ENCODE results near the gene CX3CR1. TPM values are rescaled to one million over a fixed set of nuclear protein-coding genes. Genes with fewer than 3 reads are reported as not detected.

Gene CX3CR1
- total RNA-seq, 1 experiment from 2014 or later, result not detected

DNA sequence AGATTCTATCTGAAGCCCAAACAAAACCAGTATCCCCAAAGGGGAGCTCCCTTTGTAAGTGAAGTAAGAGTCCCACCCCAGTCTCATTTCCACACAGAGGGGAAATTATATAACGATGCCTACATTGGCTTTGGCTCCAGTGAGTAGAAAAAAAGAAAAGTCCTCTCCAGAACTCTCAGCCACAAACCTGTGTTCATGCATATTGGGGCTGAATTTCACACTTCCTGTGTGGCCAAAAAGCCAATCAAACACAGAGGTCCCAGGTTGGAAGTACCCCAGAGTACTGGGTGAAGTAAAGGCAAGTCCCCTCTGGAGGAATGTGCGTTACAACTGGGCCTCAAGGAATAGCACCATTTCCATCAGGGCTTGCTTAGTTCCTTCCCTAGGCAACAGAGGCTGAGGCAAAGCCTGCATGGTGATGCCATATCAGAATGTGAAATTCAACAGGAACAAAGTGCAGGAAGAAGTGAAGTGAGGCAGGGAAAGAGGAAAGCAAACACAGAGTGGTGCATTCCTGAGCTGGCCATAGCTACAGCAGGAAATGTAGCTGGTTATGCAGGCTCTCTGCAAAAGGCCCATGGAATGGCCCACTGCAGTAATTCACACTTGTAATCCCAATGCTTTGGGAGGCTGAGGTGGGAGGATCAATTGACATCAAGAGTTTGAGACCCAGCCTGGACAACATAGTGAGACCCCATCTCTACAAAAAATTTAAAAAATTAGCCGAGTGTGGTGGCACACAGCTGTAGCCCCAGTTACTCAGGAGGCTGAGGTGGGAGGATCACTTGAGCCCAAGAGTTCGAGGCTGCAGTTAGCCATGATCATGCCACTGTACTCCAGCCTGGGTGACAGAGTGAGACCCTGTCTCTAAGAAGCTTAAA is 16.6 kb upstream of the CX3CR1 start:
- Histone ChIP-seq H3K4me3 (no peak overlapping the region), H3K36me3 (no peaks in the 10 kb centered on the region), H3K27me3 (no peaks in the 10 kb centered on the region), H3K9me3 (no peaks in the 10 kb centered on the region)
- no peak for DNase-seq

DNA sequence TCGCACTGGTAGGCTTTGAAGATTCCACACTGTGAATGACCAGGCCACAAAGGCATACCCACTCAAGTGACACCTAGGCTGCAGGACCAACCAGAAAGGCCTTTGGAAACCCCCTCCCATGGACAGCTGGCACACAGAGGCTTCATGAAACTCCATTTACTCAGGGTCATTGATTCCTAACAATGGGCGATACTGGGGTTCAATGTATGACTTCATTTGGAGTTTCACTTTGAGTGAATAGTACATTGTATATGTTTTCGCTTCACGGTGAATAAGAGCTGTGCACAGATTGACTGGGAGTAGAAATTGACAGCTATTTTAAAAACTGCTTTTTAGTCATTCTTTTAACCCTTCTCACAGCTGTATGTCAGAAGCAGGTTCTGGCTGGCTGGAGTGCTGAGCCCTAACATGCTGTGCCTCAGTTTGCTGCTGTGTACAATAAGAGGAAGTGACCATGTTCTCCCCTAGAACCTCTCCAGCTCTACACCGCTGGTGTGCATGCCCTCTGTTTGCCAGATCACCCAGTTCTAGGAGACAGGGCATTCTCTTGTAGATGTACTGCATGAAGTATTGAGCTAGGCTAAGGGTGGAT is 15.4 kb upstream of the CX3CR1 start:
- H3K9me3 ChIP-seq, result no peaks in the 10 kb centered on the region
- no peaks in the 10 kb centered on the region for H3K36me3 ChIP-seq
- DNase-seq, result no peak
- no peaks in the 10 kb centered on the region for H3K27me3 ChIP-seq
- H3K4me3 ChIP-seq, result no peak overlapping the region

DNA sequence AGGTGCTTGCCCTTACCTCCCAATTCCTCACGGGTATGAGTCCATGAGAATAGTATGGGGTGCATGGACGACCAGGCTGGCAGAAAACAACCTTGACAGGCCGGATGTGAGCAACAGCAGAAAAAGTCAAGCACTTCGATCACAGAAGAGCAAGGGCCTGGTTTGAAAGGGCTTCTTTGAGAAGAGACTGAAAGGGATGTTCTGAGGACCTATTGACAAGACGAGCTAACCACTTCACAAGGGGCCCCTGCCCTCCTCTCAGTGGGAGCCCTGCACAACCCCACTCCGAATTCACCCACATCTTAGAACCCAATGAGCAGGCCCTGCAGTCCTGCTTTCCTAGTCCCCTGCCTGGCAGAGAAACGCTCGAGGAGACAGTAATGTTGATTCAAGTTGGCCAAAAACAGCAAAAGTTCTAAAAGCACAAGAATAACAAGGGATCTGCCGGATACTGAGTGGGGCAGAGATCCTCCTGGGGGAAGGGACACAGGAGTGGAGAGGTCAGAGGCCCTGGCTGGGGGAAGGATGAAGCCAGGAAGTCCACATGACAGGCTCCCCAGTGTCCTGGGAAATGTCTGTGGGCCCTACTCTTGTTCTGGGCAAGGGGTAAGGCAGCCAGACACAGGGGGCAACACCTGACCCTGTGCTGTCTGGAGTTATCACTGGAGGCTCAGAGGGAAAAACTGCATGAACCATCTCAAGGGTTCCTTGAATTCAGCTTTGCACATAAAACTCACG is 14.8 kb upstream of the CX3CR1 start:
- H3K9me3 ChIP-seq, result no peaks in the 10 kb centered on the region
- H3K27me3 ChIP-seq, result no peaks in the 10 kb centered on the region
- H3K36me3 ChIP-seq, result no peaks in the 10 kb centered on the region
- no peak for DNase-seq
- H3K4me3 ChIP-seq, result no peak overlapping the region

DNA sequence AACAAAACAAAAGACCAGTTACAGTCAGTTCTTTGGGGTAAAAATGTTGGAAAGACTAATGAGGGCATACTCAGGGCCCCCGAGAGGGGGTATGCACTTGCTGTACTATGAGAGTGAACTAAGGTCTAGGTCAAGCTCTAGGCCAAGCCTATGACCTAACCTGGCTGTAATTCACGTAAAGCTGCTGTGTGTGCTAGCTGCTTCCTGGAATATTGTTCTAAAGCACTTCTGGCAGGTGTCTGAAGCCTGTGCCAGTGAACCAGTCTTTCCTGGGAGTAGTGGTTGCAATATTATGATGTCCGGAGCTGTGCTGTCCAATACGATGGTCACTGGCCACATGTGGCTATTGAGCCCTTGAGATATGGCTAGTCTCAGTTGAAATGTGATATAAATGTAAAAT is 13.1 kb upstream of the CX3CR1 start:
- no peak overlapping the region for H3K4me3 ChIP-seq
- no peak for DNase-seq

DNA sequence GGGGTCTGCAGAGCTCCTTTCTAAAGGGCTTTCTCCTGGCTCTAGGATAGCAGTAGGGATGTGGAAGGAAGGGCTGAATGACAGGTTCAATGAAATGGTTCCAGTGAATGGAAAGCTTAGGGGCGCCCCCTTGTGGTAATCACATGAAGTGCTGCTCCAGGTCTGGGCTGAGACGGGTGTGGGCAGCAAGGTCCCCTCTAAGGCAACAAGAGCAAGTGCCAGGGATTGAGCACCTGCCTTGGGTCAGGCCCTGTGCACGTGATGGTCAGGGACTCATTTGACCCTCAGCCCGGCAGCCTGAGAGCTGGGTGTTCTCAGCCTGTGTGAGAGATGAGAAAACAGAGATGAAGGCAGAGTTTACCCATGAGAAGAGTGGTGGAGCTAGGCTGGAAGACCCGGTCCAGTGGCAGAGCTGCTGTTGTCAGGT is 12.1 kb upstream of the CX3CR1 start:
- H3K36me3 ChIP-seq, result no peaks in the 10 kb centered on the region
- H3K9me3 ChIP-seq, result no peaks in the 10 kb centered on the region
- peak; percentile 15 for DNase-seq
- H3K27me3 ChIP-seq, result no peaks in the 10 kb centered on the region
- no peak overlapping the region for H3K4me3 ChIP-seq

More for the DNA sequence above, 13.1 kb upstream of the CX3CR1 start:
- Histone ChIP-seq H3K9me3 (no peaks in the 10 kb centered on the region), H3K27me3 (no peaks in the 10 kb centered on the region), H3K36me3 (no peaks in the 10 kb centered on the region)

DNA sequence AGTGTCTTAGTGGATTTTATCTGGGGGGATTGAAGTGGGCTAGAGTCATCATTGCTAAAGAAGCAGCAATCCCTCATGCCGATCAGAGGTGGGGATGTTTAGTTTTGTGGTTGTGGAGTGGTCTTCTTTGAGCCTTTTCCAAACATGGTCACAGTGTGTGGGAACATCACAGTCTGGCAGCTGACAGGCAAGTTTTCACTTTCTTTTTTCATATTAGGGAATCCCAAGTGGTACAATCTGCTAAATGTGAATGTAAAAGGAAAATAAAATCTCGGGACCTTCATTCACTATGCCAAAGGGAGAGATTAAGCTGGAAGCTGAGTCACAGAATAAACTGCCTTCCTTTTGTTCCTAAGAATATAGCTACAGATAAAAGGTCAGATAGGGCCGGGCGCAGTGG is 10.4 kb upstream of the CX3CR1 start:
- Histone ChIP-seq H3K9me3 (no peaks in the 10 kb centered on the region), H3K36me3 (no peaks in the 10 kb centered on the region), H3K27me3 (no peaks in the 10 kb centered on the region), H3K4me3 (no peak overlapping the region)
- DNase-seq, result no peak

DNA sequence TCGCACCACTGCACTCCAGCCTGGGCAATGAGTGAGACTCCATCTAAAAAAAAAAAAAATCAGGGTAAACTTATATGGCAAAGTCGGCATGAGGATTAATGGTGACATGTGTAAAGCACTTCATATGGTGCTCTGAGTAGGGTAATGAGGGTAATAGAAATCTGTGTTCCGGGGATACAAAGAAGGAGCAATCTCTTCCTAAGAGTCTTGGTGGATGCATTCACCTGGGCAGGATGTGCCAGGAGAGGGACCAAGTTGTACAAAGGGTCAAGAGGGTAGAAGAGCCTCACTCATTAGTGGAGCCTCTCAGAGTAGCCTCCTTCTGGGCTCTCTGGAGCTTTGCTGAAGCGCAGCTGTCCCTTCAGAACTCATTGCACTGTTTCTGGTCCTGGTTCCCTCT is 9.3 kb upstream of the CX3CR1 start:
- no peaks in the 10 kb centered on the region for H3K36me3 ChIP-seq
- H3K4me3 ChIP-seq, result no peak overlapping the region
- H3K27me3 ChIP-seq, result no peaks in the 10 kb centered on the region
- H3K9me3 ChIP-seq, result no peaks in the 10 kb centered on the region
- DNase-seq, result no peak

DNA sequence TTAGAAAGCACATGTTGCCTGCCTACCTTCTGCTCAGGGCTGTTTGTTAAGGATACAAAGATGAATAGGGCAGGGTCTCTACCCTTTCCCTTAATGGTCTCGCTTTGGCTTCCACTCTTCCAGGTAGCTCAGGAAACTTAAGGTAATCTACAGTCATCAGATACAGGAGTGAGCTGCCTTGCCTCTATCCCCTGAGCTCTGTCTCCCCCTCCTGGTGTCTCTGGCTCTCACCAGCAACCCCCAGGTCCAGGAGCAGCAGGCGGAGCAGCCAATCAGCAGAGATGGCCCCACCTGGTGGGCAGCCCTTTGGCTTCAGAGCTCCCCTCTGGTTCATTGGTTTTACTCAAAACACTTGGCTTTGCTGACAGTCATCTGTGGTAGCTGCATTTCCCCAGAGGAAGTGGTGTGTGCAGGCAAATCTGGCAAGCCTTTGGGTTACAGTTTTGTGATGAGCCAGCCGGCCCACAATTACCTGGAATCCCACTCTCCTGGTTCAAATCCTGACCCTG is 8.5 kb upstream of the CX3CR1 start:
- Histone ChIP-seq H3K27me3 (no peaks in the 10 kb centered on the region), H3K4me3 (no peak overlapping the region), H3K9me3 (no peaks in the 10 kb centered on the region), H3K36me3 (no peaks in the 10 kb centered on the region)
- peak; percentile 74 for DNase-seq

DNA sequence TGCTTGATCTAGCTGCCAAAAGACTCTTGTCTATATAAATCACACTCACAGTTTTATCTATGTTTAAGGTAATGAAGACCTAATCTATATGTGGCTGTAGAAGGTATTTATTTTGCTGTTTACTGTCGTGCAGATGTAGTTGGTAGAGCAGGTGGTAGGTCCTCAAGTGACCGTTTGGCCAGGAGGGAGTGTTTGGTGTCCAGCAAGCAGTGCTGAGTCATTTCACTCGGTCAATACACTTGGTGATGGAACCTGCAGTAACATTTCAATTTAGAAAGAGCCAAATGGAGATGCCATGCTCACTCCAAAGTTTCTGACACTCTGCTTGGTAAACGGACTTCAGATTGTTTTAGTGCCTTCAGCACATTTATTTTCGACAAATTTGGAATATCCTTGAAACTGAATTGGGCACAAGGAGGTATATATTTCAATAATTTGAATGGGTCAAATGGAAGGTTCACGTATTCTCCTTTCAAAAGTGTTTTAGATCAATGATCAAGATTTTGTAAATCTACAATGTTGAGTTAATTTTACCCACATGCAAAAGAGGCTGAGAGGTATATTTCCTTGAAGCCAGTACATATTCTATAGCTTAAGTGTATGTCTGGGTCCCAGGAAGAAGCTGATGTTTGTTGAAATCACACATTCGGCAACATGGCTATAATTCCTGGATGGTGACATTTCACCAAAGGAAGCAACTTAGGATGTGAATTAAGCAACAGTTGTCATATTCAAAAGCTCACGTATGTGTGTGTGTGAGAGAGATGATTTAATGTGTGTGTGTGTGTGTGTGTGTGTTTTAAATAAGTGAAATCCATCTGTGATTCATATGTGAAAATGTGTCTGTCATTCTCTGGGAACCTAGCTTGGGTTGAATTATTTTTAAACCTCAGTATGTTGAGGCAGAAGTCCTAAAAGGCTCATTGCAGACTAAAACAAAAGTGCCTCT is 7.7 kb upstream of the CX3CR1 start:
- H3K9me3 ChIP-seq, result no peaks in the 10 kb centered on the region
- no peaks in the 10 kb centered on the region for H3K27me3 ChIP-seq
- no peak overlapping the region for H3K4me3 ChIP-seq
- no peak for DNase-seq
- no peaks in the 10 kb centered on the region for H3K36me3 ChIP-seq

DNA sequence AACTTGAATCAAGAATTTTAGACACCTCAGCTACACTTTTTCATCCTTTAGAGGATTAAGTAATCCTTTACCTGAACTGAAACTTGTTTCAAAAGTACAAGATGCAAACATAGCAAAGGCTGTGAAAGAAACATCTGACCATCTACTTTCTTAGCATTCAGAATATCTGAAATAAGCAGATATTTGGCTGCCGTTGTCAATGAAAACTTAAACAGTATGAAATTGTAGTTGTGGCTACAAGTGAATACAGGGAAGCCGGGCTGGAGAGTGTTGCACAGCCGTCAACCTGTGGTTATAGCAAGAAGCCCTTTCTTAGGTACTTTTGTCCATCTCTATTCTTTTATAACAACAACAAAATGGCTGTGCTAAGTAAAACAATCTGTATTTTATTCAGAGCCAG is 6.9 kb upstream of the CX3CR1 start:
- Histone ChIP-seq H3K27me3 (no peaks in the 10 kb centered on the region), H3K36me3 (no peaks in the 10 kb centered on the region)
- DNase-seq, result no peak

DNA sequence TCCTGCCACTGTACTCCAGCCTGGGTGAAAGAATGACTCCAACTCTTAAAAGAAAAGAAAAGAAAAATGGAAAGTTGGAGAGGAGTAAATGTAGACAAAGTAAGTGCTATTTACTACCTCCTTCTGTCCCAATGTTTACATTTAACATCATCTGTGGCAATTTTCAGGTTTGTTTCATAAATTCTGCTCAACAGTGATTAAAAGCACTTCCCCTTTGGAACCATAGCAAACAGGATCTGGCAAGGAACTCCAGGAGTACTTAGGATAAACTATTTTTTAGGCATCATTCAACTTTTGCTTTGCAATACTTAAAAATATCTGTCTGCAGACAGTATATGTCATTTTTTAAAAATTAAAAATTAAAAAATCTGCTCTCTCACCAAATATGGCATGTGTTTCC is 5.5 kb upstream of the CX3CR1 start:
- H3K27me3 ChIP-seq, result no peaks in the 10 kb centered on the region
- H3K4me3 ChIP-seq, result no peak overlapping the region
- no peaks in the 10 kb centered on the region for H3K36me3 ChIP-seq
- no peak for DNase-seq
- H3K9me3 ChIP-seq, result no peaks in the 10 kb centered on the region

More for the DNA sequence above, 6.9 kb upstream of the CX3CR1 start:
- Histone ChIP-seq H3K9me3 (no peaks in the 10 kb centered on the region), H3K4me3 (no peak overlapping the region)

DNA sequence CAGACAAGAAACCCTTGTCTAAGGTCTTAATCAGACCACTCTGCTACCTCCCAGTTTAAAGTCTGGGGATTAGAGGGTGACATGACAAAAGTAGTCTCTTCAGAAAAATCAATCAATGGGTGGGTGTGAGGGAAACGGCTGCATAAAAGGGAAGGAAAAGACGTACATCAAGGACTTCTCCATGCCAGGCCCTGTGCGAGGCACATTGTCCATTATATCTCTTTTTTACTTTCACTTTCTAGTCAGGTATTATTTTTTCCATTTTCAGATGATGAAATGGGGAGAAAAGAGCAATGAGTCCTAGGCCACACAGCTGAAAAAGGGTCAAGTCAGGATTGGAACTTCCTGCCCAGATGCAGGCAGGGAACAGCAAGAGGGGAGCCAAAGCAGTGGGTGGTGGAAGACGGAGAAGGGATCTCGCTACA is 4.6 kb upstream of the CX3CR1 start:
- no peak for DNase-seq
- Histone ChIP-seq H3K36me3 (no peaks in the 10 kb centered on the region), H3K9me3 (no peaks in the 10 kb centered on the region), H3K27me3 (no peaks in the 10 kb centered on the region), H3K4me3 (no peak overlapping the region)

DNA sequence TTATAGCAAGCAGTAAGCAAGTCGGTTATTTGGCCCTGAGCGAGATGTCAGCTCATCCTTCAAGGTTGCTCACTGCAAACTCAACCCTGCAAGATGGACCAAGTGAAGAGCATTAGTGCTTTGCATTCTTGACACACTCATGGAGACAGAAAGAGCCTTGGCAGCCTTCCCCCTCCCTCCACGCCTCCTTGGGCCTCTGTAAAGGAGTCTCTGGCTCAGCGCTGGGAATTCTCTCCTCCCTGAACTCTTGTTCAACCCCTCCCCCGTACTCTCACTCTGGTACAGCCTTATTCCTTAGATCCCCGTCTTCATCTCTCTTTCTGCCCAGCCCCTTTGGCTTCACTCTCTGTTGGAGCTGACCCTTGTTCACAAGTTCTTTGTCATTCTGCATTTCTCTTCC is 2.2 kb upstream of the CX3CR1 start:
- Histone ChIP-seq H3K36me3 (no peaks in the 10 kb centered on the region), H3K27me3 (no peaks in the 10 kb centered on the region), H3K9me3 (no peaks in the 10 kb centered on the region), H3K4me3 (no peak overlapping the region)
- no peak for DNase-seq

DNA sequence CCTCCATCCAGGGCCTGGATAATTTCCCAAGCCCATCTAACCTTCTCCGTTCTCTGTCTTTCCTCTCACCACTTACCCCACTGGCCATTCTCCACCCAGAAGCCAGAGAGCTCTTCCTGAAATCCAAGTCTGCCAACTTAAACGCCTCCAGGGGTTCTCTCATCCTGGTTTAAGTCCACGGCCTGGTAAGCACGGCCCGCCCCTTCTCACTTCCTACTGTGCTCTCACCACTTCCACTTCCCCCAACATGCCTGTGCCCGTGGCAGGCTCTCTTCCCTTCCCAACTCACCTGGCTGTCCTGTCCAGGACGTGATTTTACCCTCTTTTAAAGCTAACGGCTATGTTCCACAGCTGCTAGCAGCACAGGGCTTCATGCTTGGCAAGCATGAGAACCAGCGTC is 1.7 kb upstream of the CX3CR1 start:
- Histone ChIP-seq H3K27me3 (no peaks in the 10 kb centered on the region), H3K4me3 (no peak overlapping the region), H3K9me3 (no peaks in the 10 kb centered on the region), H3K36me3 (no peaks in the 10 kb centered on the region)
- no peak for DNase-seq

DNA sequence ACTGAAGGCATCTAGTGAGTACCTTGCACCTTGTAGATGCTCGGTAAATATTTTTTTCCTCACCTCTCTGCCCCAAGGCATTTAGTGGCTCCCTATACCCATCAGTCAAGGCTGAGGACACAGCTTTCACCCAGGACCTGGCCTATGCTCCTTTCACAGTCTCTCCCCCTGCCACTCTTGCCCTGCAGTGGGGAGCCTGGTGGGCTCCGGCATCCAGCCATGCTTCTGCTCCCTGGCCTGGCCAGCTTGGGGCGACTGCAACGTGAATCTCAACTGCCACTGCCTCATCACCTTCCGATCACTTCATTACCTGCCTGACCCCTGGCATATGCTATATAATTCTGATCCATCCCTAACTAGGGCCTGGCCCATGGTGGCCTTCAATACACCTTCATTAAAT is 735 bp upstream of the CX3CR1 start:
- H3K27me3 ChIP-seq, result no peaks in the 10 kb centered on the region
- DNase-seq, result no peak
- H3K9me3 ChIP-seq, result no peaks in the 10 kb centered on the region
- H3K36me3 ChIP-seq, result no peaks in the 10 kb centered on the region
- no peak overlapping the region for H3K4me3 ChIP-seq

DNA sequence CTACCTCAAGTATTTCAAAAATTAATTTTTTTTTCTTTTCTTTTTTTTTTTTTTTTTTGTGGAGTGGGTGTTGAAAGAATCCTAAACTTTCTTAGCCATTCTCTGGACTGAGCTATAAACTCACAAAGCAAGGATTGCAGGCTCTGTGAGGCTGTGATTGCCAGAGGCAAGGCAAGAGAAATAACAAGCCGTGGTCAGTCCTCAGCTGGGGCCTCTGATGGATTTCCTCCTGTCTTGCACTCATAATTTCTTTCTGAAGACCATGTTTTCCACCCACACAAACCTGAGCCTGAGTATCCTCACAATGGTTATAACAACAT is 1.3 kb downstream of the CX3CR1 start:
- Histone ChIP-seq H3K36me3 (no peaks in the 10 kb centered on the region), H3K4me3 (no peak overlapping the region), H3K9me3 (no peaks in the 10 kb centered on the region), H3K27me3 (no peaks in the 10 kb centered on the region)
- DNase-seq, result no peak
